SKM-1 (cell line): ENCODE data around the gene EFEMP2.
"Not testable (repeated sequence)": the region's sequence is repeated elsewhere in the genome, so short reads cannot be mapped to it uniquely, and the experiment has no call there.

Experiments
- DNase-seq: peaks from one replicate; lab custom pipeline; 2025; ENCODE audit not compliant: unreplicated experiment; lab: John Stamatoyannopoulos, UW

The EFEMP2 gene

DNA sequence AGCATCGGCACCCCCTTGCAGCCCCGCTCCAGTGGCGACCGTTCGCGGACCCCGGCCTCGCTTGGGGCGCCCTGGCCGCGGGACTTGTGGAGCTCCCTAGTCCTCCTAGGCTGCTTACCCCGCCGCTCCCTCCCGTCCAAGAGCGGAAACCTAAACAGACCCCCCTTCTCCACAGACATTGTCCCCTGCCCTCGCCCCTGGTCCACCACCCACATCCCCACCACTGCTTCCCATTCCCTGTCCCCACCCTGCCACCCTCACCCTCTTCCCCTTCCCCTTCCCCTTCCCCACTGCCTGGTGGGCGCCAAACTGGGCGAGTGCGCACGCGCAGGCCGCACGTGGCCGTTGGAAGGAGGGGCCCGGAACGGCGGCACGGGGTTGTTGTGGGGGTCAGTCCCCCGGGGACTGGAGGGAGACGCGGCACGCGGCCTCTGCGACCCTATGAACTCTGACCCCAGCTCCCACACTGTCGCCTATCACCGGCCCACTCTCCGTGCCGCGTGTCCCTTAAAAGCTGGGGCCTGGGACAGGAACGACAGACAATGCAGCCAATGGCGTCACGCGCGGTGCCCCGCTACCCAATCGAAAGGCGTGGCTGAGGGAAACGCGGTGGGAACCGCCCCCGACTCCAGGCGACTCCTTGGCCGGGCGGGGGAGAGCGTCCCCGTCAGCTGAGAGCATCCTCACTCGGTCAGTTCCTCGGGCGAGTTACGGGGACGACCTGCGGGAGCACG lies 39.1 kb downstream of the EFEMP2 start, which contains the start of gene SNX32:
Gene SNX32 (plus strand): TSS at position 667 of the 734 bp plus-strand sequence. CDS start 103 bp downstream, outside the sequence.
- peak; percentile 82 for DNase-seq

DNA sequence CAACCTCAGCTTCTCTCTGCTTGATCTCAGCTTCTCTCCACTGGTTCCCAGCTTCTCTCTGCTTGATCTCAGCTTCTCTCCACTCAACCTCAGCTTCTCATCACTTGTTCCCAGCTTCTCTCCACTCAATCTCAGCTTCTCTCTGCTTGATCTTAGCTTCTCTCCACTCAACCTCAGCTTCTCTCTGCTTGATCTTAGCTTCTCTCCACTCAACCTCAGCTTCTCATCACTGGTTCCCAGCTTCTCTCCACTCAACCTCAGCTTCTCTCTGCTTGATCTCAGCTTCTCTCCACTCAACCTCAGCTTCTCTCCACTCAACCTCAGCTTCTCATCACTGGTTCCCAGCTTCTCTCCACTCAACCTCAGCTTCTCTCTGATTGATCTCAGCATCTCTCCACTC lies 40.4 kb downstream of the EFEMP2 start:
- not testable (repeated sequence) for DNase-seq

DNA sequence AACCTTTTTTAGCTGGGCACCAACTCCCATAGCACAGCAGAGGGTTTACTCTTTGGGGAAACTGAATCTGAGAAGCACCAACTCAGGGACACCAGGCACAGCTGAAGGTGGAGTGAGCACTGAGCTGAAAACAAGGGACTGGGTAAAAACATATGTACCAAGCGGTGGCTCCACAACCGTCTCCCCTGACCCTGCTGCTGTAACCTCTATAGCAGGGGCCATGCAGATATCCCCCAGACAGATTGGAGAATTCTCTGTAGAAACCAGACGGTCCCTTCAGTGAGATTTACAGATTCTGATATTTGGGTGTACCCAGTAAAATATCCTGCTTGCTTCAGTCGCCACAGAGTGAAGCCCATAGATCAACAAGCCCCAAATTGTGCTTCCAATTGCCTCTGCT lies 43.1 kb downstream of the EFEMP2 start:
- DNase-seq = no peak

DNA sequence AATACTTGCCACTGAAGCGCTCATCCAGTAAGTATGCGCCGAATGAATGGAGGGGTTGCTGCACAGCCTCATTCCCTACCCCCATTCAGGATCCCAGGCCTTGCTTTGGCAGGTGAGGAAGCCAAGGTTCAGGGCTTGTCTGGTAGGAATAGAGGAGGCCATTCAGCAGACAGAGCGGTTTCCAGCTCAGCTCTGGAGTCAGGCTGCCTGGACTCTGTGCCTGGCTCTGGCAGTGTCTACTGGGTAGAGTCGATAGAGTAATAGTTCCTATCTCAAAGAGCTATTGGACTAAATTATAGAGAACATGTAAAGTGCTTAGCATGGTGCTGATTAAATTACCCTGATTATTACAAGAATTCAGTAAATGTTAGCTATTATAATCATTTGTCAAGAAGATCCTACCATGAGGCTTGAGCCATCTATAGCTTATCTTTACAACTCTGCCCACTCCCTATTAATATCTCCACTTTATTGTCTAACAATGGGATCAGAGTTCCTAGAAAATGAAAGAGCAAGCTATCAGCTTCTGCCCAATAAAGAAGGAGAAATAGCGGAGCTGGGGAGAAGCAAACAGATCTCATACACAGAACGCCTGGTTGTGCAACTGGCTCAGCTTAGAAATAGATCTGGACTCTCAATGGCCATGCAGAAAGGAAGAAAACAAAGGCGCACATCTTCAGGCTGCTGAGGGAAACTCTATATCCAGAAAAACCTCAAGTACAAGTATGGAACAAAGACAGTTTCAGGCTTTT lies 45.4 kb downstream of the EFEMP2 start:
- DNase-seq = peak; percentile 19

DNA sequence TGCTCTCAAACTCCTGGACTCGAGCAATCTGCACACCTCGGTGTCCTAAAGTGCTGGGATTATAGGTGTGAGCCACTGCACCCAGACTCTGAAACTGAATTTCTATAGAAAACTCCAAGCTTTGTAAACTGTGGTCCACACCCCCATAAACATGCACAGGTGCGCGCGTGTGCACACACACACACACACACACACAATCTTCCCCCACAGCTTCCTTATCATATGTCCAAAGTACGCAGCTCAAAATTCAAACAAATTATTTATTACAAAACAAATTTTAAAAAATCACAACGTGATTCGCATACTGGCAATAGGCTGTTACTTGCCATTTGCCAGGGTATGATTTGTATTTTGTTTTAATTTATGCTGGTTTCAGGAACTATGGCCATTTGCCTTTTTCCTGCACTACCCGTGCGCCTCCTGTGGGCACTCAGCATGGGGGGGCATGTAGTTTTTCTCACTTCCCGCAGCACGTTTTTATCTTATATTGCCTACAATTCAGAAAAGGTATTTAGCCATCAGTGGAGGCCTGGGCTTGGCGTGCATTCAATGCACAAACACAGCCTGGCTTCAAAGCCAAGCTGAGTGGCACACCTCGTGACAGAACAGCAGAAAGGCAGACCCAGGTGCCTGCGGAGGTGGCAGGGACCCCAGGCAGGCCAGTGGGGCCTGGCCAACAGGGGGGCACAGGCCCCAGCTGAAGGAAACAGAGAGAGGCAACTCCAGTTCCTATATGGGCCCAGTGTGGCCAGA lies 49.6 kb downstream of the EFEMP2 start:
- no peak for DNase-seq

DNA sequence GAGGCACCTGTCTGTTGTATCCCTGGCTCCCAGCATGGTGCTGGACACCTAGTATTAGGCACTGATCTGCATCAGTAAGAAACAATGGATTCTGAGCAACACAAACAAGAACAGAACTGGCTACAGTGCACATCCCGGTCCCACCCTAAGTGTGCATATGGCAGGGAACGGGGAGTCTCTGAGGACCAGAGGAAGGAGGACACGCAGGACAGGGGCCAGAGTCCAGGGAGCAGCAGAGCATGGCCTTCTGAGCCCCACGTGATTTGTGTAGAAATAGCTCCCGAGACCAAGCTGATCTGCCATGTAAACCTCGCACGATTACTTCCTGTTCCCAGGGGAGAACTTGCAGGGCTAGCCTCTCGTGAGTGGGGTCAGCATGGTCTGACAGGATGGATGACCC lies 51.5 kb downstream of the EFEMP2 start:
- no peak for DNase-seq

DNA sequence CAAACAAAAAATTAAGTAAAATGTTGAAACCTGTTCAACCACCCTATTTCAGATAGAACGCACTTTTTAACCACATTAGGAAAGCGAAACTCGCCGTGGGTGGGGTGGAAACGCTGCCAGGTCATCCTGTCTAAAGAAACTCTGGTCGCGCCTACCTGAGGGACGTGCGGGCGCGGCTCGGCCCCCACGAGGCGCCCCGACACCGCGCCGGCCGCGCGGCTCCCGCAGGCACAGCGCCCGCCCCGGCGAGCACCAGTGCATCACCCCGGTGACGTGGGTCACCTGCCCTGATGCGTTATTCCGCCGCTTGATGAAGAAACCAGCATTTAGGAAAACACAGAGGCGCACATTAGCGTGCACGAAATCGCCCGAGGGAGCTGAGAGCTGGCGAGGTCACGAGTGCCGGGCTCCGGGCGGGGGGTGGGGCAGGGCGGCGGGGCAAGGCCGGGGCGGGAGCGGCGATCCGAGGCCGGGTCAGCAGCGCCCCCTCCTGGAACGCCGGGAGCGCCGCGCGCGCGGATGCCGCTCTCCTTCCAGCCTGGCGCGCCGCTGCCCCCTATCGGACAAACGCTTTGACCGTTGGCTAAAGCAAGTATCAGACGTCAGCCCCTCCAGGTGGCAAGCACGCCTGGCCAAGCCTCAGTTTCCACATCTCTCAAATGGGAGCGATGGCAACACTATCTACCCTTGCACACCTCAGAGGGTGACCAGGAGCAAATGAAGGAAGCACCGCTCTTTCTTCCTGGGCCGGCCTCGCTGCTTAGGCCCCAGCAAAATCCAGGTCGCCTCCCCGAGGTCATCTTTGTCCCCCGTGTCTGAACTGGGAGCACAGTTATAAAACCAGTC lies 54.5 kb downstream of the EFEMP2 start:
- DNase-seq = peak; percentile 50

DNA sequence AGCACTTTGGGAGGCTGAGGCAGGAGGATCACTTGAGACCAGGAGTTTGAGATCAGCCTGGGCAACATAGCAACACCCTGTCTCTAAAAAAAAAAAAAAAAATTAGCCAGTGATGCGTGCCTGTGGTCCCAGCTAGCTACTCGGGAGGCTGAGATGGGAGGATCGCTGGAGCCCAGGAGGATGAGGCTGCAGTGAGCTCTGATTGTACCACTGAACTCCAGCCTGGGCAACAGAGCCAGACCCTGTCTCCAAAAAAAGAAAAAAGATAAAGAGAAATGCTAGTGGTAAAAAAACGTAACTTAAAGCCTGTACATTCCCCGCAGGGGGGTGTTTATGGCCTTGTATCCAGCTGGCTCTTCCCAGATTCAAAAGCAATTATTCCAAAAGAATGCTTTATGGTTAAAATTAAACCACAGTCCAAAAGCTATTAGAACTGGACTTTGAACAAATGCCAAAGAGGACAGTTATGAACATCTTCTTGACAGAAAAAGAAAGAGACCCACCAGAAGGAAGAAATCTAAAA lies 55.2 kb downstream of the EFEMP2 start:
- DNase-seq = no peak

DNA sequence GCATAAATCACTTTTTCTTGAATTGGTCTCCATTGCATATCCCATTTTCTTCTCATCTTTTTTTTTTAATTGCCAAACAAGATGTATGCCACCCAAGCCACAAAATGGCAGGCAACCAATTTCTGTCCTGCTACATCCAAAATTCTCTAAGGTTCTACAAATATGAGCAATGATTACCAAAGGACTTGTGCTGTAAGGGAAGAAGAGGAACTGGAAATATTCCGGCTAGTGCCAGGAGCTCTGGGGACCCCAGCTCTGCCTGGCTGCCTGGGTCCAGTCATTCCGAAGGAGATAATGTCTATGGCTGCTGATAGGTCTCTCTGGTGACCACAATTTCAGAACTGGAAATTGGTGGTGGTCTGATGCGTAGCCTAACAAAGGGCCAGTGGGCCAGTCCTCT lies 55.9 kb downstream of the EFEMP2 start:
- no peak for DNase-seq
